ENCODE results near the gene BCAP31.
"Not testable (repeated sequence)": the region's sequence is repeated elsewhere in the genome, so short reads cannot be mapped to it uniquely, and the experiment has no call there.

The BCAP31 gene

DNA sequence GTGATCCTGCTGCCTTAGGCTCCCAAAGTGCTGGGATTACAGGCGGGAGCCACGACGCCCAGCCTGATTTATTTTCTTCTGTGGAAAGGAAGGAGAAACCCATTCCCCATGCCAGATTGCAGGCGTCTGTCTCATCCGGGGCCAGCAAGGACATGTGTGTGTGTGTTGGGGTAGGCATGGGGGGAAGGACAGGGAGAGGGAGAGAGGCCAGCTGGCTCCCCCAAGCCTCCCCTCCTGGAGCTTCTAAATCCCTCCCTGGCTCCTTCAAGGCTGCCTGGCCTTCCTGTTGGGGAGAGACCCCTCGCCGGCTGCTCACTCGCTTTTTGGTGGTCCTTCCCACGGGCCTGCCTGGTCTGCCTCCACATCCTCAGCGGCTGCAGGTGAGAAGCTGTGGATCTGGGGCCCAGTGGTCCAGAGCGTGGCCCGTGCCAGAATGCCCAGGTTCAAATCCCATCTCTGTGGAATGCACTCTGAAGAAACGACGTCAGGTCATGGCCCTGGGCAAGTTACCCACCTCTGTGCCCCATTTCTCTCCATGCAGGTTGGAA is 38.5 kb upstream of the BCAP31 start:
- DNase-seq, result no peak

DNA sequence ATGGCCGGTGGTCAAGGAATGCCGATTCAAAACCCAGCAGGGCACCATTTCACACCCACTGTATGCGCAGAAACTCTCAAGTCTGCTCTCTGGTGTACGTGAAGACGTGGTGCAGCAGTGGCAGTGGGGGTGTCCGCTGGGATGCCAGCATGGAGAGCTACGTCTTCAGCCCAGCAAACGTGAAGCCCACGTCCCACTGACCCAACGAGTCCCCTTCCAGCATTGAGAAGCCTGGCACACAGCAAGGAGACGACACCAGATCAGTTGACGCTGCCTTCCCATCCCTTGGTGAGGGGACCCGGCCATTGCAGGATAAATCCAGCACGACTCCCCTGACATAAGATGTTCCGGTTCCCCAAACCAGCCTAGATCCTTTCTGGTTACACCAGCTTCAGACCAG is 37.7 kb upstream of the BCAP31 start:
- no peak for DNase-seq

DNA sequence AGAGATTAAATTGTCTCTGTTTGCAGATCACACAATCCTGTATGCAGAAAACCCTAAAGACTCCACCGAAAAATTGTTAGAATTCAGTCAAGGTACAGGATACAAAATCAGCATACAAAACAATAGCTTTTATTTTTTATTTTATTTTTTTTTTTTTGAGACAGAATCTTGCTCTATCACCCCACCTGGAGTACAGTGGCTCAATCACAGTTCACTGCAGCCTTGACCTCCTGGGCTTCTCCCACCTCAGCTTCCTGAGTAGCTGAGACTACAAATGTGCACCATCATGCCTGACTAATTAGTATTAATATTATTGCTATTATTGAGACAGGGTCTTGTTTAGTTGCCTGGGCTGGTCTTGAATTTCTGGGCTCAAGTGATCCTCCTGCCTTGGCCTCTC is 30.9 kb upstream of the BCAP31 start:
- DNase-seq, result no peak

DNA sequence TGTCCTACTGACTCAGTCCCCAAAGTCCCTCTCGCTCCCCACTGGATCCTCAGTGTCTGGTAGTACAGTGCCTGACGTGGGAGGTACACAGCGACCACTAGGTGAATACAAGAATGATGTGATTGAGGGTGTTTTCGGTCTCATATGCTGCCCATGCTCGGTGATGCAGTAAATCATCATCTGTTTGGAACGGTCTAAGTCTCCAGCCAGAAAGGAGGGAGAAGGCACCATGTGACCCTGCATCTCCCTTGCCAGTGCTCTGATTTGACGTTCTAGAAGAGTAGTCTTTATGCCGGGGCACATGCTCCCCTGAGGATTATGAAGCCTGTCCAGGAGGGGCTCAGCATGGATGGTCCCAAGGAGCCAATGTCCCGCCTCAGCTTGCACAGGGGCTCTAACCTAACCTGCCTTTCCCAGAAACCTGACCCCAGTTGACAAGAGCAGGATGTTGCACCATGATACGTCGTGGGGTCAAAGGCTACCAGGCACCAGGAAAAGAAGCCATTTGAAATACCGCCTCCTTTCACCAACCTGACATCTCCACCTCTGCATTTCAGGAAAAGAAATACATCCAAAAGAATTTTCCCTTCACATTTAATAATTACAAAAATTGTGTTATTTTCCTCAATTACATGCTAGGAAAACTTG is 26.1 kb upstream of the BCAP31 start:
- no peak for DNase-seq

DNA sequence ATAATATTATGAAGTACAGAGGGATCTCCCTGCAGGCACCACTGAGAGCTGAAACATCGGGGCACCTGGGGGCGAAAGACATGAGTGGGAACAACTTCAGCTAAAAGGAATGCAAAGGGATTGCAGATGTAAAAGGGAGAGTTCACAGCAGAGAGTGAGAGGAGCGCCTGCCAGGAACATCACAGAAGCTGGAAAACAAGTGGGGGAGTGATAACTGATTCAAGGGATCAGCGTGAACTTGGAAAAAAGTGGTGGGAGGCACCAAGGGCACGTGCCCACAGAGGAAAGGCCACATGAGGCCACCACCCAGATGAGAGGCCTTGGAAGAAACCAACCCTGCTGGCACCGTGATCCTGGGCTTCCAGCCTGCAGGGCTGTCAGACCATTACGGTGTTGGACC is 24.8 kb upstream of the BCAP31 start:
- DNase-seq, result not testable (repeated sequence)

DNA sequence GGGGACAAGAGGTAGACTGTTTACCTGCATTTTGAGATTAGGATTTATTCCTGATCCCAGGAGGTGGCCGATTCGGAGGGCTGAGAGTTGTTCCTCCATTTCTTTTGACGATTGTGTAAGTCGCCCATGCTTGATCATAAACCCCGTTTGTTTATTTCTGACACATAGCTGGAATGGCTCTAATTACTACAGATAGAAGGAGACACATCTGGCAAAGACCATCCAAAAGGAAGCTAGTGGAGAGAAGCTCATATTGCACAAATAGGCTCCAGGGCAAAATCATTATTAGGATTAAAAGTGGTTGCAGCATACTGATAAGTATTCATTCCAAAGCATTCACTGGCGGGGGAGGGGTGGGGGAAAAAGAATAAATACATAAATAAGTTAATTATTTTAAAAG is 22.8 kb upstream of the BCAP31 start:
- DNase-seq, result not testable (repeated sequence)

DNA sequence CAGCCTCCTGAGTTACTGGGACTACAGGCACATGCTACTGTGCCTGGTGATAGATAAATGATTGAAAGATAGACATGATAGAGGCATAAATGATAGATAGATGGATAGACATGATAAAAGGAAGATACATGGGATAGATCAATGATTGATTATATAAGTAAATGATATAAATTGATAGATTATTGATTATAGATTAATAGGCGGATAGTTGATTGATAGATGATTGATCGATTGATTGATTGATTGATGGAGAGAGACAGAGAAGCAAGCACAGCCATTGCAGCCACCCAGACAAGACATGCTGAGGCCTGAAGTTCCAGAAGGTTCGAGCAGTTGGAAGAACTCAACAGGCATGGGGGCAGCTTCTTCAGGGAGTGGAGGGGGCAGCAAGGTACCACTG is 22.2 kb upstream of the BCAP31 start:
- no peak for DNase-seq

DNA sequence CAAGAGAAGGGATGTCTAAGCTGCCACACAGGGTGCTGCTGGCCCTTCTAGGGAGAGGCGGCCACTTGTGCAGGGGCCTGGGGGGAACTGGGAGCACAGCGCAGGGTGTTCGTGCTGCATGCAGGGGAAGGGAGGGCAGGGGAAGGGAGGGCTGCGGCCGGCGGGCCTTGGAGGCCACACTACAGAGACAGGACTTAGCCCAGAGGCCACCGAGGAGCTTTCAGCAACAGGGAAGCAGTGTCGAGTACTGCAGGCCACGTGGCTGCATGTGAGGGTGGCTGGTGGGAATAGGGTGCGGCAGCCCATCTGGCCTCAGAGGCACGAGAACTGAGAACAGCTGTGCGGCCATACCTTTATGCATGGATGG is 20.9 kb upstream of the BCAP31 start:
- DNase-seq, result not testable (repeated sequence)

DNA sequence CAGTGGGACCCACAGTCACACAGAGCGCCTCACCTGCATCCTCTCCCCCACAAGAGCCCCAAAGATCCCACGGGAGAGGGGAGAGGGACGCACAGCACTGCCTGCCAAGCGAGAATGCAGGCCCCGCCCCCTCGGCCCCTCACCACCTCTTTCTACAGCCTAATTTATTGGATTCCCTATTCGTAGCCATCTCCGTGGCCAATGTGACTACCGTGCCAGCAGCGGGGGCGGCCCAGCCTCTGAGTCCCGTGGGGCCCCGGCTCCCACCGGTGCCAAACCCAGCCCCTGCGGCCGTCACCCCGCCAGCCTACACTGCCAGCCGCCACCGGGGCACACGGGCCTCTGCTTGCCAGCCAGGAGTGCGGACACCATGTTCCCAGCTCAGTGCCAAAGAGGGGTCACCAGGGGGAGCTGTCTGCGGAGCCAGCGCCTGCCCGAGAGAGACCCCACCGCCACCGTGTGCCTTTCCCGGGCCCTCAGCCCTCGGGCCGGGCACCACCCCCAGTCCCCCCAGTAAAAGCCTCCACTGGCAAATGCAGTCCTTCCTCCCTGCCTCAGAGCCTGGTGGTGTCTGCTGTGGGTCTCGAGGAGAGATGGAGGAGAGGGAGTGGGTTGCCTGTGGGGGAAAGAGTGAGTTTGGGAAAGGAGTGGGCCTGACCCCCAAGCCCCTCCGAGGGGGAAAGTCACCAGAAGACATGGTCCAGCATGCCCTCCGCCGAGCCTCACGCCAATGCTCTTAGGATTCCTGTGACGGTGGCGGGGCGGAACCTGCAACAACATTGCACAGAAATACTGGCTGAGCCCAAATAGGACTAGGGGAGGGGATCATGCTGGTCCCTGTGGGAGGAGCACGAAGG is 20.3 kb upstream of the BCAP31 start:
- DNase-seq, result no peak

DNA sequence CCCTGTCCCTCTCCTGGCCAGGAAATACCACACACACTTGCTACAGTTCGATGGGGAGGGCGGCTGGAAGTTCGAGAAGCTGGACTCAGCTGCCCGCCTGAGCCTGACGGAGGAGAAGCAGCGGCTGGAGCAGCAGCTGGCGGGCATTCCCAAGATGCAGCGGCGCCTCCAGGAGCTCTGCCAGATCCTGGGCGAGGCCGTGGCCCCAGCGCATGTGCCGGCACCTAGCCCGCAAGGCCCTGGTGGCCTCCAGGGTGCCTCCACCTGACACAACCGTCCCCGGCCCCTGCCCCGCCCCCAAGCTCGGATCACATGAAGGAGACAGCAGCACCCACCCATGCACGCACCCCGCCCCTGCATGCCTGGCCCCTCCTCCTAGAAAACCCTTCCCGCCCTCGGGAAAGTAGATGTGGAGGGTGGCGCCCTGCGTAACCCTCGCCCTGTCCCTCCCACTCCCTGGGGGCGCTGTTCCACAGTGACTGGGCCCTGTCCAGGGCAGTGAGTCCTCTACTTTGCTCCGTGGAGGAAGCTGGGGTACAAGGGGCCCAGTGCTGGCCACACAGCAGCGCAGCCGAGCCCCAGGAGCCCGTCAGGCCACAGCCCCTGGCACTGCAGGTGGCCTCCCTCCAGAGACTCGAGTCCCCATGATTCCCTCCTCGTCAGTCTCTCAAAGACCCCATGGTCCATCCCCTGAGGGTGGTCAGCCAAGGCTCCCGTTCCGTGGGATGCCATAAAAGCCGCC is 19.5 kb upstream of the BCAP31 start:
- not testable (repeated sequence) for DNase-seq

DNA sequence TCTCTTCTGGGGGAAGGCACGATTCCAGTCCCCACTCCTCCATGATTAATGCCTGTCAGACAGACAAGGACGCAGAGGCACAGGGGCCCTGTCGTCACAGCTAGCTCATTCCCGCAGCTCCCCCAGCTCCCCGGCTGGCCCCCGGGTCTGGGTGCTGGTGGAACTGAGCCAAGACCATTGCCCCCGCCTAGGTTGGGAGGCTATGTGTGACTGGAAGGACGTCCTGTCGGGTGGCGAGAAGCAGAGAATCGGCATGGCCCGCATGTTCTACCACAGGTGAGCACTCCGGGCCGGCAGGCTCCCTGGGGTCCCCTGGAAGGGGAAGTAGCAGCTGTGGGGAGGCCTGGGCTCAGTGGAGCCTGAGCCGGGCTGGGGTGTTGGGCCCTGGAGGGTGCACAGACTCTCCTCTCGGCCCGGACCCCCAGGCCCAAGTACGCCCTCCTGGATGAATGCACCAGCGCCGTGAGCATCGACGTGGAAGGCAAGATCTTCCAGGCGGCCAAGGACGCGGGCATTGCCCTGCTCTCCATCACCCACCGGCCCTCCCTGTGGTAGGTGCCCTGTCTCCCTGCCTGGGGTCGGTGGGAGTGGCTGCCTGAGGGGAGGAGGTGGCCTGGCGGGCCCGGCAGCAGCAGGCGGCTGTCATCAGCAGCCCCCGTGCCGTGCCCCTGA is 18.7 kb upstream of the BCAP31 start:
- not testable (repeated sequence) for DNase-seq

DNA sequence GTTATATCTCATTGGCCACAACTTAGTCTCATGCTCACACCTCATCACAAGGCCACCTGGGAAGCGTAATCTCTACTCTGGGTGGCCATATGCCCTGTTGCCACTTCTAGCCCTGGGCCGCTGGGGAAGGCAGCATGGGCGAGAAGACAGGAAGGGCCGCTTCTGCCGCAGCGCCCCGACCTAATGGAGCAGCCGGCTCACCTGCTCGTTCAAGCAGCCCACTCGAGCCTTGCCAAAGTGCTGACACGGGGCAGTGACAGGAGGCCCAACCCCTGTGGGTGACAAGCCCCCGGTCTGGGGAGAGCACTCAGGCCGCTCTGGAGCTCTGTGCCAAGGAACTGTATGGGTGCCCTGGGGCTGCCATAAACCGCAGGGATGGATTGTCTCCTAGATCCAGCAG is 17.9 kb upstream of the BCAP31 start:
- DNase-seq, result not testable (repeated sequence)

DNA sequence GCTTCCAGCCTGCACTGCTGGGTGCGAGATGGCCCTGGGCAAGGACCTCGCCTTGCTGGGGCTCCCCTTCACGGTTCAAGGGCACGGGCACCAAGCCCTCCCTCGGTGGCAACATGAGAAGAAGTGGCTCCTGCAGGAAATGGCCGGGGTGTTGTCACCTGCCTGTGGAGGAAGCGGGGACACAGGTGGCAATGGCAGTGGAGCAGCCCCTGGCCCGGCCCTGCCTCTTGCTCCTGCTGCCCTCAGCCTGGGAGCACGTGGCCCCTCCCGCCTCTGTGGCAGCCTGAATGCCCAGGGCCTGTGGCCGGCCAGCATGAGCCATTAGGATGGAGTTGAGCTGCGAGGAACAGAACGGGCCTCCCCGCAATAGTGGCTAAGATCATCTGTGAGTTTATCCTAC is 17.3 kb upstream of the BCAP31 start:
- DNase-seq, result no peak

DNA sequence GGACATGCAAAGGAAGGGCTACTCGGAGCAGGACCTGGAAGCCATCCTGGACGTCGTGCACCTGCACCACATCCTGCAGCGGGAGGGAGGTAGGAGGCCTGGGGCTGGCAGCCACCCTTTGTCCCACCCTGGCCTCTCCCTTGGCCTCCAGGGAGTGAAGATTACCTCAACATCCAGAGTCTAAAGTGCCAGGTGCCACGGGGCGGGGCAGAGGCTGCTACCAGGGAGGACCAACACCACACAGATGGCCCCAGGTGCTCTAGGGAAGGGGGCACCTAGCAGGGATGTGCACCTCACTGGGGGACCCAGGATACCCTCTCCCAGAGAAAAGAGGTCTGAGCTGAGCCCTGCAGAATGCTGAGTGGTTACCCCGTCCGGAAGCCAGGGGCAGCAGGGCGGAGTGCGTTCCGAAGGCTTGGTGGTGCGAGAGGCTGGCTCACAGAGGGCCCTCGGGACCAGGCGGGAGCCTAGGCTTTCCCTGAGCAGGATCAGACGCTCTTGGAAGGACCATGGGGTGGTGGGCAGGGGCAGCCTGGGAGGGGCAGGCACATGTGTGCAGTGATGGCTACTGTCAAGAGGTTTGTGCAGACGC is 16.5 kb upstream of the BCAP31 start:
- DNase-seq, result no peak

DNA sequence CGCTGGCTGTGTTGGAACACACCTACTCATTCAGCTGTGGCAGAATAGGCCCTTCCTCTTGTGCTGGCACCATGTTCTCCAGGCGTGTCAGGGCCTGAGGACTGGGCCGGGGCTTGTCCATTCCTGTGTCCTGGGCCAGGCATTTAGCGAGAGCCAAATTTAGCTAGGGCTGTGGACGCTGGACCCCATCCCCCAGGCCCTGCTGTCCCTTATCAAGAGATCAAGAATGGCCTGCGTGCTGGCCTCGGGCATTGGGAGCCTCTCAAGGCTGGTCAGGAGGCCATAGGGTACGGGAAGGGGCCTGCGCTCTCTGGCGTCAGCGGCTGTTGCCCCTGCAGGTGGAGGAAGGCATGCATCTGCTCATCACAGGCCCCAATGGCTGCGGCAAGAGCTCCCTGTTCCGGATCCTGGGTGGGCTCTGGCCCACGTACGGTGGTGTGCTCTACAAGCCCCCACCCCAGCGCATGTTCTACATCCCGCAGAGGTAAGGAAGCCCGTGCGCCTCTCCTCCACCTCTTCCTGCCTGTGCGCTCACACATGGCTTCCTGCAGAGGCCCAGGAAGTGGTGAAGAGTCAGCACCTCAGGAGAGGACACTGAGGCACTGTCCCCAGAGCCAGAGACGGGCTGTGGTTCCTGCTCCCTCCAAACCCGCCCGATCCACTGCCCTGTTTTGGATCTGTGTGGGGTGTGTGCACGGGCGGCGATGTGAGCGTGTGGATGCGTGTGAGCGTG is 15.7 kb upstream of the BCAP31 start:
- DNase-seq, result no peak

DNA sequence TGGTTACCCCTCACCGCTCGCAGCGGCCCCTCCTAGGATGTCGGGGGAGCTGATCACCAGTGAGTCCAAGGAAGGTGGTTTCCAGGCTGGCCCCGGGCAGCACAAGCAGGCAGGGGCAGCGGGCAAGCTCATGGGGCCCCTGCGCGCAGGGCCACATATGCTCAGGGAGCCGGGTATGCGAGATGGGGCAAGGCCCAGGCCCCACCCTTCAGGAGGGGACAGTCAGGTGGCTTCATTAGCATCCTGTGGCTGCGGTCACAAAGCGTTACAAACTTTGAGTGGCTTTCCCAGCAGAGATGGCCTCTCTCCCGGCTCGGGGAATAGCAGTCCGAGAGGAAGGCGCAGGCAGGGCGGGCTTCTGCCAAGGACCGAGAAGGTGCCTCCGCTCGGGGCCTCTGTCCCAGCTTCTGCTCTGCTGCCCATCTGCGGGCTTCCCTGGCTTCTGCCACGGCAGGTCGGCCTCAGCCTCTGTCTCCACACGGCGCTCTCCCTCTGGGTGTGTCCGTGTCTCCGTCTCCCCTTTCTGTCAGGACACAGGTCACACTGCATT is 13.9 kb upstream of the BCAP31 start:
- no peak for DNase-seq

DNA sequence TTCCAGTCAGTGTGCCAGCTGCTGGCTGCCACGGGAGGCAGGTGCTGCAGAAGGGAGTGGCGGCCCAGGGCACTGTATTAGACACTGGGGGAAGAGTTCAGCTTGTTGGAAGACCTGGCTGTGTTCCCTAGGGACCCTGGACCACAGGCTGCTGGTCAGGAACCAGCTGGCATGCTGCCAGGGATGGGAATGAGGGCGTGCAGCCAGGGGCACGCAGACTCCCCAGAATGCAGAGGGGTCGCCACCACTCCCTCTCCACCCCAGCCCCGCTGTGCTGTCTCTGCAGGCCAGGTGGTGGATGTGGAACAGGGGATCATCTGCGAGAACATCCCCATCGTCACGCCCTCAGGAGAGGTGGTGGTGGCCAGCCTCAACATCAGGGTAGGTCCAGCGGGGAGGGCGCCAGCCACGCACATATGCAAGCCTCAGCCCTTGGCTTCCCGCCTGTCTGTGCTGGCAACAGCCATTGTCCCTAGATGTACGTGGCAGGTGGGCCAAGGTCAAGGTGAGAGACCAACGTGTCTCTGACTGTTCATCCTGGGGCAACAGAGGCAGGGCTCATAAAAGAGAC is 12.8 kb upstream of the BCAP31 start:
- no peak for DNase-seq

DNA sequence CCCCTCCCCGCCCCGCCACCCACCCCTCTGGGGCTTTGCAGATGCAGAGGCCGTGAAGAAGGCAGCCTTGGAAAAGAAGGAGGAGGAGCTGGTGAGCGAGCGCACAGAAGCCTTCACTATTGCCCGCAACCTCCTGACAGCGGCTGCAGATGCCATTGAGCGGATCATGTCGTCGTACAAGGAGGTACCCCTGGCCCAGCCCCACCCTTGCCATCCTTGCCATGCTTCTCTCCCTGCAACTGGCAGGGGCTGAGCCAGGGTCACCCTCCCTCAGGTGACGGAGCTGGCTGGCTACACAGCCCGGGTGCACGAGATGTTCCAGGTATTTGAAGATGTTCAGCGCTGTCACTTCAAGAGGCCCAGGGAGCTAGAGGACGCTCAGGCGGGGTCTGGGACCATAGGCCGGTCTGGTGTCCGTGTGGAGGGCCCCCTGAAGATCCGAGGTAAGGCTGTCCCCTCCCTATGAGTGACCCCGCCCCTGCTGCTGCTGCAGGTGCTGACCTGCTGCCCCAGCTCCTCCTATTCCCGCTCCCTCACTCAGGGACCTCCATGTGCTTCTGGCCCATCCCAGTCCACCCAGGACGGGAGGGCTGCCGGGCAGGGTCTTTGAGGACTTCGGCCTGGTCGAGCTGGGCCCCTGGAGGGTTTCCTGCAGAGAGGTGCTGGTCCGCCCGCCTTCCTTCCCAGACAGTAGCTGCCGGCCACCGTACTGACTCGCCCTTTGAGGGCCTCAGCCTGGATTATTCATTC is 12.1 kb upstream of the BCAP31 start:
- DNase-seq, result no peak

DNA sequence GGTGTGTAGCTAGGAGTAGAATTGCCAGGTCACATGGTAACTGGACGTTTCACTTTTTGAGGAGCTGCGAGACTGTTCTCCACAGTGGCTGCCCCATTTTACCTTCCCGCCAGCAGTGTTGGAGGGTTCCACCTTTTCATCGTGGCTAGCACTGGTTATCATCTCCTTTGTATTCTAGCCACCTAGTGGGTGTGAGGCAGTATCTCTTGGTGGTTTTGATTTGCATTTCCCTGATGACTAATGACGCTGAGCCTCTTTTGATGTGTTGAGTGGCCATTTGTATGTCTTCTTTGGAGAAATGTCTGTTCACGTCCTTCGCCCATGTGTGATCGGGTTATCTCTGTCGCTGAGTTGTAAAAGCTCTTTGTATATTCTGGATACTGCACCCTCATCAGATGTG is 11.1 kb upstream of the BCAP31 start:
- DNase-seq, result no peak

DNA sequence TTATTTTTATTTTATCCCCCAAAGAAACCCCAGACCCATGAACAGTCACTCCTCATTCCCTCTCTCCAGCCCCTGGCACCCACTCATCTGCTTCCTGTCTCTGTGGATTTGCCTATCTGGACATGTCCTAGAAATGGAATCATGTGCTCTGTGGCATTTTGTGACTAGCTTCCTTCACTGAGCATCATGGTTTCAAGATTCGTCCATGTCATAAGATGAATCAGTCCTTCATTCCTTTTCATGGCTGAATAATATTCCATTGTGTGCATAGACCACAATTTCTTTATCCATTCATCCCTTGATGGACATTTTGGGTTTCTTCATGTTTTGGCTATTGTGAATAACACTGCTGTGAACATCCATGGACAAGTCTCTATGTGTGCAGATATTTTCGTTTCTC is 10.7 kb upstream of the BCAP31 start:
- DNase-seq, result no peak
